ENCODE results near the gene MRPL18.
"Not testable (repeated sequence)": the region's sequence is repeated elsewhere in the genome, so short reads cannot be mapped to it uniquely, and the experiment has no call there.

The MRPL18 gene

GRCh38 chr6:159819932-159820640 lies 29.8 kb downstream of the MRPL18 start:
- Mint-ChIP-seq H3K27me3 (no peaks in the 10 kb centered on the region), H3K36me3 (no peaks in the 10 kb centered on the region), H3K9me3 (no peaks in the 10 kb centered on the region), H3K4me1 (peaks cover 22% of the 10 kb centered on the region), H3K27ac (peak overlapping the region; percentile 72), H3K4me3 (peak overlapping the region; percentile 79)

GRCh38 chr6:159821122-159821521 lies 30.9 kb downstream of the MRPL18 start:
- Mint-ChIP-seq H3K4me1 (peaks cover 22% of the 10 kb centered on the region), H3K4me3 (no peak overlapping the region), H3K9me3 (no peaks in the 10 kb centered on the region), H3K27ac (no peak overlapping the region), H3K36me3 (no peaks in the 10 kb centered on the region), H3K27me3 (no peaks in the 10 kb centered on the region)

DNA sequence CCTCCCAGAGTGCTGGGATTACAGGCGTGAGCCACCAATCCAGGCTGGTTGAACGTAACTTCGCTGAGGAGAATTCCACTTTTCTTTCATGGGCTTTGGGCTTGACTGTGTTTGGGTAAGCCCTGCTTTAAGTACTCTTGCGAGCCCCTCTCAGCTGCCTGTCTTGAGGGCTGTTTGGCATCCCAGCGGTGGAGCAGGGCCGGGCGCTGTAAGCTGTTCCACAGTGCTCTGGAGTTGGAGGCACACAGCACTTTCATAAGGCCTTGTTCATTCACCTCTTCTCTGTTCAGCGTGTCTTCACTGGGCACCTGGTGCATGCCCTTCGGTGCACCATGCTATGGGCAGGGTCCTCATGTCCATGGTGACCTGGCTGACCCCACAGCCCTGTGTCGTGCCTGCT lies 31.5 kb downstream of the MRPL18 start:
- H3K4me1 Mint-ChIP-seq = peaks cover 22% of the 10 kb centered on the region
- no peak overlapping the region for H3K4me3 Mint-ChIP-seq
- no peaks in the 10 kb centered on the region for H3K9me3 Mint-ChIP-seq
- no peak overlapping the region for H3K27ac Mint-ChIP-seq
- no peaks in the 10 kb centered on the region for H3K36me3 Mint-ChIP-seq
- no peaks in the 10 kb centered on the region for H3K27me3 Mint-ChIP-seq

- Mint-ChIP-seq H3K27me3 (no peaks in the 10 kb centered on the region), H3K9me3 (no peaks in the 10 kb centered on the region), H3K27ac (no peak overlapping the region), H3K36me3 (no peaks in the 10 kb centered on the region), H3K4me3 (no peak overlapping the region), H3K4me1 (peaks cover 22% of the 10 kb centered on the region)
Measured at GRCh38 chr6:159823953-159824352, 33.7 kb downstream of the MRPL18 start.

DNA sequence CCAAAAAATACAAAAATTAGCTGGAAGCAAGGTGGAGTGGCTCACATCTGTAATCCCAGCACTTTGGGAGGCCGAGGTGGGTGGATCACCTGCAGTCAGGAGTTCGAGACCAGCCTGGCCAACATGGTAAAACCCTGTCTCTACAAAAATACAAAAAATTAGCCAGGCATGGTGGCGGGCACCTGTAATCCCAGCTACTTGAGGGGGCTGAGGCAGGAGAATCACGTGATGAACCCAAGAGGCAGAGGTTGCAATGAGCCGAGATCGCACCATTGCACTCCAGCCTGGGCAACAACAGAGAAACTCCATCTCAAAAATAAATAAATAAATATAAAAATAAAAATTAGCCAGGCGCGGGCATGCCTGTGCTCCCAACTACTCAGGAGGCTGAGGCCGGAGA lies 34.4 kb downstream of the MRPL18 start:
- H3K27me3 Mint-ChIP-seq, H3K9me3 Mint-ChIP-seq, H3K36me3 Mint-ChIP-seq, H3K27ac Mint-ChIP-seq, H3K4me3 Mint-ChIP-seq: not testable (repeated sequence)
- peaks cover 20% of the 10 kb centered on the region for H3K4me1 Mint-ChIP-seq

DNA sequence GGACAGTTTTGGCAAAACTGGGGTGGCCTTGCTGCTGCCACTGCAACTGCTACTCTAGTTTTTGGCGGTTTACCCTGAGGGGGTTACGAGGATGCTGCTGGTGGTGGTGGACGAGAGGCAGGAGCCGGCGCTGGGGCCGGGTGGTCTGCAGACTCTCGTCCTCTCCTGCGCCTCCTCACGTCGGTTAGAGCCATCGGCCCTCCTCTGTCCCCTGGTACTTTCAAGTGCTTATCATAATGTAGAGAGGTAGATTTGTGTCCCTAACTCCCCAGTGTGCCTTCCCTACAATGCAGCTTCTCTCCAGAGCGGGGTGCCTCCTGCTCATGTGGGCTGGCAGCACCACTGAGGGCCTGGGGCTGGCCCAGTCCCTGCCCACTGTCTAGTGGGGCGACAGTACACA lies 35.7 kb downstream of the MRPL18 start:
- H3K4me3 Mint-ChIP-seq = no peak overlapping the region
- H3K27ac Mint-ChIP-seq = no peak overlapping the region
- peaks cover 9% of the 10 kb centered on the region for H3K4me1 Mint-ChIP-seq
- H3K27me3 Mint-ChIP-seq = no peaks in the 10 kb centered on the region
- H3K9me3 Mint-ChIP-seq = no peaks in the 10 kb centered on the region
- no peaks in the 10 kb centered on the region for H3K36me3 Mint-ChIP-seq

DNA sequence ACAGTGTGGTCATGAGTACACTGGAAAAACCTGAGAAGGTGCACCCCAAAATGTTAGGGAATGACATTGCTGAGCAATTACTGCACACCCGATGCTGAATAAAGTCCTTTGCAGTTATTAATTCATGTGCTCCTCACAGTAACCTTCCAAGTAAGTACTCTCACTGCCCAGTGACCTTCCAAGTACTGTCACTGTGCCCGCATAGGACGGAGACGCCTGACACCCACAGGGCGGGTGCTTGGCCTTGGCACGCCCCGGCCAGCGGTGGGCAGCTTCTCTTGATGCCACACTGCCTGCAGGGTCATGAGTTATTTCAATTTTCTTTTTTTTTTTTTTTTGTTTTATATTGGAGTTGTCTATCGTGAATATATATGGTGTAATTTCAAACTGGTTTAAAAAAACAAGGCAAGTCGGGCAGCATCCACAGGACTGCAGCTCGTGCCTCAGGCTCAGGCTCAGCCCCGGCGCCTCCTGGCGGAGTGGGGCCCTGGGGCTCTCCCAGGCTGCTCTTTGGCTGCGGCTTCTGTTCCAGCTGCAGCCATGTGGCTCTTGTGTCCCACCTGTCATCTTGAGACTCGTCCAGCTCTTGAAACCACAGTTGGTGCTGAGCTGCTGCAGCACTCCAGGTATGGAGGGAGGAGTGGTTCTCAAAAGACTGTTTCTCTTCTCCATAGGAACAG lies 36.8 kb downstream of the MRPL18 start:
- no peaks in the 10 kb centered on the region for H3K9me3 Mint-ChIP-seq
- no peak overlapping the region for H3K27ac Mint-ChIP-seq
- peaks cover 9% of the 10 kb centered on the region for H3K4me1 Mint-ChIP-seq
- no peaks in the 10 kb centered on the region for H3K27me3 Mint-ChIP-seq
- H3K4me3 Mint-ChIP-seq = no peak overlapping the region
- no peaks in the 10 kb centered on the region for H3K36me3 Mint-ChIP-seq

DNA sequence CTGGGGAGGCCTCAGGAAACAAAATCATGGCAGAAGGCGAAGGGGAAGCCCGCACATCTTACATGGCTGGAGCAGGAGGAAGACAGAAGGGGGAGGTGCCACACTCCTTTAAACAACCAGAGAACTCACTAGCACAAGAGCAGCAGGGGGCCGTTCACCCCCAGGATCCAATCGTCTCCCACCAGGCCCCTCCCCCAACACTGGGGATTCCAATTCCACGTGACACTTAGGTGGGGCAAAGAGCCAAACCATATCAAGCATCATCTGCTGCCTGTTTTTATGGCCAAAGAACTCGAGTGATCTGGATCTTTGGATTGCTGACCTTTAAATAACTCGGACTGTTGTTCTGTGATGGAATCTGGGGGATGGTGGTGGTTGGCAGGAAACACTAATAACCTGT lies 37.8 kb downstream of the MRPL18 start:
- H3K4me3 Mint-ChIP-seq = no peak overlapping the region
- H3K36me3 Mint-ChIP-seq = no peaks in the 10 kb centered on the region
- H3K27me3 Mint-ChIP-seq = no peaks in the 10 kb centered on the region
- H3K4me1 Mint-ChIP-seq = peaks cover 11% of the 10 kb centered on the region
- H3K27ac Mint-ChIP-seq = no peak overlapping the region
- no peaks in the 10 kb centered on the region for H3K9me3 Mint-ChIP-seq

GRCh38 chr6:159829526-159829925 lies 39.3 kb downstream of the MRPL18 start:
- no peaks in the 10 kb centered on the region for H3K9me3 Mint-ChIP-seq
- no peak overlapping the region for H3K27ac Mint-ChIP-seq

DNA sequence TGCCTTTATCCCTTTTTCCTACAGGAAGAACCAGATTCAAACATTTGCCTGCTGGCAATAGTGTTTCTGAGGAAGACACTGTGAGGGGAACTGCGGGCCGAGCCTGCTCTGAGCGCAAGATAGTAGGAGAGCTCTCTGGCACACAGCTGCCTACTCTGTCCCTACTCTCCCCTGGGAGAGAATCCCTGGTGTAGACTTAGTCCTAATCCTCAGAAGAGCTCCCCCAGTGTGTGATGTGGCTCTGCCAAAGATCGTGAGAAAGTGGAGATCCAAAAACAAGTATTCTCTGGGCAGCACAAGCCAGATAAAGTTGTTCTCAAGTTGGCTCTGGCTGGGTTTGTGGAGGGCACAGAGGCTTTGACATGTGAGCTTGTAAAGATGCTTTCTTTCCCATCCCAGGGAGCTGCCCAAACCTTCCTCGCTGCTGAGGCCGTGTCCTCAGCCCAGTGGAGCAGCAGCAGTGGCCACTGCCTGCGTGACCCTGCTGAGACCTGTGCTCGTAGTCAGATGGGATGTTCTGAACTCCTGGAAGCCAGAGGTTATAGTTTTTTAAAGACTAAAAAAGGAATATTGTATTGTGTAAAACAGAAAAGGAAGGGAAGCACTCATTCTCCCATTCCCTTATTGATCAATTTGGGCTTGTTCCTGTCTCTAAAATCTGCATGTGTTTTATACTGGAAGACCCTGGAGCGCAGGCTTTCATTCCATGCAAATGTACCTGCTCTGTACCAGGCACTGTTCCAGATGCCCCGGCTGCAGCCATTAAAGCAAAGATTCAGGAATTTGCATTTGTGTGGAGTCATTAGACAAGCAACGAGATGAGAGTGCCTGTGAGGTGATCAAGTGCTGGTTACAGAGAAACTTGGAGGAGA lies 40.5 kb downstream of the MRPL18 start:
- H3K4me3 Mint-ChIP-seq = no peak overlapping the region
- H3K27me3 Mint-ChIP-seq = no peaks in the 10 kb centered on the region
- H3K27ac Mint-ChIP-seq = no peak overlapping the region
- peaks cover 32% of the 10 kb centered on the region for H3K4me1 Mint-ChIP-seq
- no peaks in the 10 kb centered on the region for H3K36me3 Mint-ChIP-seq
- no peaks in the 10 kb centered on the region for H3K9me3 Mint-ChIP-seq

More at GRCh38 chr6:159829526-159829925, 39.3 kb downstream of the MRPL18 start:
- Mint-ChIP-seq H3K36me3 (no peaks in the 10 kb centered on the region), H3K4me3 (no peak overlapping the region), H3K4me1 (peaks cover 22% of the 10 kb centered on the region), H3K27me3 (no peaks in the 10 kb centered on the region)

GRCh38 chr6:159831373-159831679 lies 41.1 kb downstream of the MRPL18 start:
- no peak overlapping the region for H3K4me3 Mint-ChIP-seq
- no peaks in the 10 kb centered on the region for H3K9me3 Mint-ChIP-seq
- H3K4me1 Mint-ChIP-seq = peaks cover 32% of the 10 kb centered on the region
- H3K27me3 Mint-ChIP-seq = no peaks in the 10 kb centered on the region
- no peaks in the 10 kb centered on the region for H3K36me3 Mint-ChIP-seq
- H3K27ac Mint-ChIP-seq = no peak overlapping the region

DNA sequence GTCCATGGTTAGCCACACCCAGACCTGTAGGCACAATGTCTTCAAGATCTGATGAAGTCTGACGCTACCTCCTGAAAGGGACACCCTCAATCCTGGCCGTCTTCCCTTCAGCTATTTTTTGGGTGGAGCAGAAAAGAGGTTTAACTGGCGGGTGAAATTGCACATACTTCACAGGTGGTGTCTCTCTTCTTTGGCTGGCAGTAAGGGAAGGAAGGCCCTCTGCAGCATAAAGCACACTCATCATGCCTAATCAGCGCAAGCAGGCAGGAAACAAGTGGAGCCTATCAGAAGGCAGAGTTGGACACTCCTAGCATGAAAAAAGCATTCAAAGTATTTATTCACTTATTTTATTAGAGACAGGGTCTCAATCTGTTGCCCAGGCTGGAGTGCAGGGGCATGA lies 42.7 kb downstream of the MRPL18 start:
- H3K27ac Mint-ChIP-seq = no peak overlapping the region
- H3K36me3 Mint-ChIP-seq = no peaks in the 10 kb centered on the region
- H3K27me3 Mint-ChIP-seq = no peaks in the 10 kb centered on the region
- H3K4me3 Mint-ChIP-seq = no peak overlapping the region
- H3K9me3 Mint-ChIP-seq = no peaks in the 10 kb centered on the region
- peaks cover 32% of the 10 kb centered on the region for H3K4me1 Mint-ChIP-seq

DNA sequence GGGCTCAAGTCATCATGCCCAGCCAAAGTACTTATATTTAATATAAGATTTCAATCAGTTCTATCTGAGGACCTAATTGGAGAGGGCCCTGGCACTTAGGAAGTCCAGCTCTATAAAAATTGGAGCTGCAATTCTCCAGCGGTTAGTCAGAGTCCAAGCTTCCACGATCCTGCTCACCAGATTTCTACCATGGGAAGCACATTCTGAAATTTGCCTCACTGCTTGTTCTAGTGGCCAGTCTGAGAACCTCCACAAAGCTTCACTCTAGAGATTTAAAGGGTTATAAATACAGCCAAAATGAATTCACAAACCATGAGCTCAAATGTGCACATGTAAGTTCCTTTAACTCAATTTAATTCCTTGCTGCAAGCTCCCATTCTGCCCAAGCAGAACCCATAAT lies 43.3 kb downstream of the MRPL18 start:
- no peaks in the 10 kb centered on the region for H3K9me3 Mint-ChIP-seq
- no peak overlapping the region for H3K27ac Mint-ChIP-seq
- no peaks in the 10 kb centered on the region for H3K36me3 Mint-ChIP-seq
- H3K27me3 Mint-ChIP-seq = no peaks in the 10 kb centered on the region
- no peak overlapping the region for H3K4me3 Mint-ChIP-seq
- peaks cover 32% of the 10 kb centered on the region for H3K4me1 Mint-ChIP-seq

DNA sequence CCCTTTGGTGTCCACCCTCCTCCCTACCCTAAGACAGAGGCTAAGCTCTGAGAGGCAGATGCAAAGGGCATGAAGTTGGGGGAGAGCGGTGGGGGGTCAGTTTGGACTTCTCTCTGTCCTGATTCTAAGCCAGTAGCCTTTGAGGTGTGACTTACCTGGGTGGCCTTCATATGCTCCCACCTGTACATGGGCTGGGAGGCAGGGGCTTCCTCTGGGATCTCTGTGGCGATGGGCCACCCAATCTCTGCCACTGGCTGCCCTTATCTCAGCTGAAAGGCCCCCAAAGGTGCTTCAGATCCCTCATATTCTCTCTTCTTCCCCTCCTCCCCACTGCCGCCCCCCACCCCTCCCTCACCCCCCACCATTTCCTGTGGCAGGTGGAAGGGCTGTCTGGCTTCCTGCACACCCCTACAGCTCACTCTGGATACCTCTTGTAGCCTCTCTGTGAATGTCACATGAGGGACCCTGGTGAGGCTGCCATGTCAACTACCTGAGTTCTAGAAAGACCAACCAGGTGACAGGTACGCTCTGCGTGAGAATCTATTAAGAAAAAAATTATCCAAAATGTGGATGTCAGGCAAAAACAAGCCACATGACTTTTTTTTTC lies 43.8 kb downstream of the MRPL18 start:
- Mint-ChIP-seq H3K9me3 (no peaks in the 10 kb centered on the region), H3K36me3 (no peaks in the 10 kb centered on the region), H3K4me3 (no peak overlapping the region), H3K27me3 (no peaks in the 10 kb centered on the region), H3K27ac (no peak overlapping the region), H3K4me1 (peaks cover 32% of the 10 kb centered on the region)

GRCh38 chr6:159836718-159837490 lies 46.6 kb downstream of the MRPL18 start:
- Mint-ChIP-seq H3K27ac (no peak overlapping the region), H3K4me1 (peaks cover 26% of the 10 kb centered on the region), H3K27me3 (no peaks in the 10 kb centered on the region), H3K36me3 (no peaks in the 10 kb centered on the region), H3K9me3 (no peaks in the 10 kb centered on the region), H3K4me3 (no peak overlapping the region)

Data from activated naive CD4-positive, alpha-beta T cell treated with anti-CD3 and anti-CD28 coated beads, Interleukin-2, amount 50 U/mL, for 24 hours (primary cell).